ENCODE results near the gene CNTNAP5. TPM values are rescaled to one million over a fixed set of nuclear protein-coding genes. Genes with fewer than 3 reads are reported as not detected.

CNTNAP5 gene
- total and polyA plus RNA-seq, 2 of the 8 experiments (the other 6 are each of a cell fraction or from before 2014, with no cell fraction given) = 0.11 to 0.76 TPM

GRCh38 chr2:124702777-124703176 is 677.7 kb downstream of the CNTNAP5 start (continued):
- TF ChIP-seq USF2 (IDR thresholded peaks at IDR 0.05; ENCODE audit: low read length) (no peak), TAF1 (IDR thresholded peaks at IDR 0.05; ENCODE audit: low read depth, low read length) (no peak), ATF2 (IDR thresholded peaks at IDR 0.05; ENCODE audit: low read length) (no peak)

All from H1 (cell line).